WTC11 (cell line): ENCODE data around the gene FGD5. TPM values are rescaled to one million over a fixed set of nuclear protein-coding genes. Genes with fewer than 3 reads are reported as not detected.

ENCODE experiments used
- ATAC-seq: fragments of 200-7000 bp; cut with Tn5 transposase; 2 replicates; pipeline ENCODE4 v1.10.0; 2021; ENCODE audit warnings: mild to moderate bottlenecking, moderate library complexity
- CTCF ChIA-PET: fragments of 300-600 bp; sonication (Branson Sonifier 250); formaldehyde crosslinking; loops from one replicate; lab custom pipeline; 2021; ENCODE audit warnings: antibody characterized with exemption; lab: Charles Lee
- POLR2A ChIA-PET: fragments of 350-600 bp; sonication (Branson Sonifier 250); formaldehyde crosslinking; loops from one replicate; lab custom pipeline; 2021; ENCODE audit warnings: antibody characterized with exemption; lab: Charles Lee
- DNase-seq: peaks from one replicate; pipeline ENCODE4 v3.0.0; 2021; ENCODE audit warnings: low spot score
- H3K27ac Mint-ChIP-seq: 2 replicates; pipeline ENCODE4 v1.8.0; 2021; ENCODE audit warnings: mixed read lengths
- H3K27me3 Mint-ChIP-seq: 2 replicates; pipeline ENCODE4 v1.8.0; 2021; ENCODE audit warnings: low read depth, mild to moderate bottlenecking, moderate library complexity, mixed read lengths
- H3K36me3 Mint-ChIP-seq: 2 replicates; pipeline ENCODE4 v1.8.0; 2021; ENCODE audit warnings: mixed read lengths
- H3K4me1 Mint-ChIP-seq: 2 replicates; pipeline ENCODE4 v1.8.0; 2022; ENCODE audit warnings: mixed read lengths
- H3K4me3 Mint-ChIP-seq: 2 replicates; pipeline ENCODE4 v1.8.0; 2021; ENCODE audit warnings: mild to moderate bottlenecking, moderate library complexity, mixed read lengths
- H3K9me3 Mint-ChIP-seq: 2 replicates; pipeline ENCODE4 v1.8.0; 2021; ENCODE audit warnings: mixed read lengths
- ARID4B ChIP-seq: sonication (generic); formaldehyde crosslinking; IDR thresholded peaks from 2 replicates; pipeline ENCODE4 v1.8.0; 2023; ENCODE audit warnings: missing genetic modification reagents, mild to moderate bottlenecking, borderline replicate concordance
- ATF3 ChIP-seq: sonication (generic); formaldehyde crosslinking; conservative IDR thresholded peaks from 2 replicates; pipeline ENCODE4 v1.8.1; 2022; ENCODE audit warnings: mild to moderate bottlenecking, missing genetic modification reagents
- CDX4 ChIP-seq: fragments of 250-450 bp; sonication (Bioruptor Pico); IDR thresholded peaks from 2 replicates; pipeline ENCODE4 v1.9.0; 2021; ENCODE audit warnings: moderate library complexity, mild to moderate bottlenecking, inconsistent platforms, borderline replicate concordance
- HMGA2 ChIP-seq: fragments of 250-450 bp; sonication (Bioruptor Pico); IDR thresholded peaks from 2 replicates; pipeline ENCODE4 v1.4.0; 2021; ENCODE audit warnings: mild to moderate bottlenecking, moderate library complexity
- JAZF1 ChIP-seq: fragments of 250-450 bp; sonication (Bioruptor Pico); IDR thresholded peaks from 2 replicates; pipeline ENCODE4 v1.9.0; 2021; ENCODE audit warnings: moderate library complexity, mild to moderate bottlenecking, inconsistent platforms
- MYBL2 ChIP-seq: sonication (generic); formaldehyde crosslinking; IDR thresholded peaks from 2 replicates; pipeline ENCODE4 v1.8.1; 2023; ENCODE audit warnings: mild to moderate bottlenecking, moderate library complexity, missing genetic modification reagents
- RORB ChIP-seq: fragments of 250-450 bp; sonication (Bioruptor Pico); IDR thresholded peaks from 2 replicates; pipeline ENCODE4 v1.9.0; 2021; ENCODE audit warnings: mild to moderate bottlenecking
- SMAD3 ChIP-seq: sonication (generic); formaldehyde crosslinking; IDR thresholded peaks from 2 replicates; pipeline ENCODE4 v1.8.0; 2022; ENCODE audit warnings: missing genetic modification reagents, mild to moderate bottlenecking, borderline replicate concordance
- SOX15 ChIP-seq: fragments of 250-450 bp; sonication (Bioruptor Pico); IDR thresholded peaks from 2 replicates; pipeline ENCODE4 v1.9.0; 2021; ENCODE audit warnings: mild to moderate bottlenecking
- STAT6 ChIP-seq: sonication (generic); formaldehyde crosslinking; conservative IDR thresholded peaks from 2 replicates; pipeline ENCODE4 v1.8.1; 2023; ENCODE audit warnings: mild to moderate bottlenecking, low read depth, missing genetic modification reagents, moderate library complexity
- ZNF425 ChIP-seq: fragments of 250-450 bp; sonication (Bioruptor Pico); conservative IDR thresholded peaks from 2 replicates; pipeline ENCODE4 v1.9.0; 2021; ENCODE audit warnings: mild to moderate bottlenecking
- ZSCAN18 ChIP-seq: fragments of 250-450 bp; sonication (Bioruptor Pico); IDR thresholded peaks from 2 replicates; pipeline ENCODE4 v2.1.2; 2022; ENCODE audit warnings: mild to moderate bottlenecking, moderate library complexity
- total RNA-seq: library from RNA; stranded (reverse); gene quantifications from 3 replicates; pipeline ENCODE4 v1.2.3, GENCODE V29; 2021
- TF ChIP-seq, protein P1 (sequence below): sonication (generic); formaldehyde crosslinking; IDR thresholded peaks from 2 replicates; pipeline ENCODE4 v1.8.1; 2023; ENCODE audit warnings: mild to moderate bottlenecking, moderate library complexity, missing genetic modification reagents
- TF ChIP-seq, protein P2 (sequence below): sonication (generic); formaldehyde crosslinking; IDR thresholded peaks from 2 replicates; pipeline ENCODE4 v1.8.1; 2022; ENCODE audit warnings: low read depth, missing genetic modification reagents, borderline replicate concordance
- TF ChIP-seq, protein P3 (sequence below): fragments of 250-450 bp; sonication (Bioruptor Pico); IDR thresholded peaks from 2 replicates; pipeline ENCODE4 v1.9.0; 2021; ENCODE audit warnings: mild to moderate bottlenecking

FGD5 gene
- total RNA-seq, 1 experiment from 2014 or later: 18.3 TPM

- no peak overlapping the region for H3K4me3 Mint-ChIP-seq
- POLR2A ChIA-PET: no interaction called here
- no peaks in the 10 kb centered on the region for H3K4me1 Mint-ChIP-seq
- ATAC-seq: no peak
- CTCF ChIA-PET: no interaction called here
- H3K27me3 Mint-ChIP-seq: no peaks in the 10 kb centered on the region
- H3K9me3 Mint-ChIP-seq: no peaks in the 10 kb centered on the region
- no peaks in the 10 kb centered on the region for H3K36me3 Mint-ChIP-seq
- DNase-seq: no peak
- no peak for TF ChIP-seq HMGA2 (CRISPR knock-in tag)
- TF ChIP-seq SMAD3 (CRISPR knock-in tag): no peak
- no peak for TF ChIP-seq ATF3 (CRISPR knock-in tag)
- TF ChIP-seq ZNF425 (CRISPR knock-in tag): no peak
- TF ChIP-seq STAT6 (CRISPR knock-in tag): no peak
- no peak for TF ChIP-seq SOX15
- no peak for TF ChIP-seq RORB (CRISPR knock-in tag)
- no peak overlapping the region for H3K27ac Mint-ChIP-seq
Measured at GRCh38 chr3:14870783-14871060, 52.0 kb downstream of the FGD5 start.

GRCh38 chr3:14871456-14872200 is 52.9 kb downstream of the FGD5 start:
- Mint-ChIP-seq H3K4me1 (no peaks in the 10 kb centered on the region), H3K9me3 (no peaks in the 10 kb centered on the region), H3K27me3 (no peaks in the 10 kb centered on the region), H3K4me3 (no peak overlapping the region), H3K27ac (no peak overlapping the region), H3K36me3 (no peaks in the 10 kb centered on the region)
- POLR2A ChIA-PET: no interaction called here
- CTCF ChIA-PET: interaction anchor here (1.0 kb wide), 1 partner anchor 7 kb away, joined by 4 read pairs; no protein-coding TSS in a partner anchor
- no peak for DNase-seq
- no peak for ATAC-seq
- no peak for TF ChIP-seq SOX15
- TF ChIP-seq ARID4B: no peak
- no peak for TF ChIP-seq JAZF1
- no peak for TF ChIP-seq MYBL2 (CRISPR knock-in tag)
- TF ChIP-seq, protein P1, sequence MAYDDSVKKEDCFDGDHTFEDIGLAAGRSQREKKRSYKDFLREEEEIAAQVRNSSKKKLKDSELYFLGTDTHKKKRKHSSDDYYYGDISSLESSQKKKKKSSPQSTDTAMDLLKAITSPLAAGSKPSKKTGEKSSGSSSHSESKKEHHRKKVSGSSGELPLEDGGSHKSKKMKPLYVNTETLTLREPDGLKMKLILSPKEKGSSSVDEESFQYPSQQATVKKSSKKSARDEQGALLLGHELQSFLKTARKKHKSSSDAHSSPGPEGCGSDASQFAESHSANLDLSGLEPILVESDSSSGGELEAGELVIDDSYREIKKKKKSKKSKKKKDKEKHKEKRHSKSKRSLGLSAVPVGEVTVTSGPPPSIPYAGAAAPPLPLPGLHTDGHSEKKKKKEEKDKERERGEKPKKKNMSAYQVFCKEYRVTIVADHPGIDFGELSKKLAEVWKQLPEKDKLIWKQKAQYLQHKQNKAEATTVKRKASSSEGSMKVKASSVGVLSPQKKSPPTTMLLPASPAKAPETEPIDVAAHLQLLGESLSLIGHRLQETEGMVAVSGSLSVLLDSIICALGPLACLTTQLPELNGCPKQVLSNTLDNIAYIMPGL (CRISPR knock-in tag): no peak
- TF ChIP-seq, protein P2, sequence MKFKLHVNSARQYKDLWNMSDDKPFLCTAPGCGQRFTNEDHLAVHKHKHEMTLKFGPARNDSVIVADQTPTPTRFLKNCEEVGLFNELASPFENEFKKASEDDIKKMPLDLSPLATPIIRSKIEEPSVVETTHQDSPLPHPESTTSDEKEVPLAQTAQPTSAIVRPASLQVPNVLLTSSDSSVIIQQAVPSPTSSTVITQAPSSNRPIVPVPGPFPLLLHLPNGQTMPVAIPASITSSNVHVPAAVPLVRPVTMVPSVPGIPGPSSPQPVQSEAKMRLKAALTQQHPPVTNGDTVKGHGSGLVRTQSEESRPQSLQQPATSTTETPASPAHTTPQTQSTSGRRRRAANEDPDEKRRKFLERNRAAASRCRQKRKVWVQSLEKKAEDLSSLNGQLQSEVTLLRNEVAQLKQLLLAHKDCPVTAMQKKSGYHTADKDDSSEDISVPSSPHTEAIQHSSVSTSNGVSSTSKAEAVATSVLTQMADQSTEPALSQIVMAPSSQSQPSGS (CRISPR knock-in tag): no peak
- no peak for TF ChIP-seq ZSCAN18 (CRISPR knock-in tag)
- TF ChIP-seq, protein P3, sequence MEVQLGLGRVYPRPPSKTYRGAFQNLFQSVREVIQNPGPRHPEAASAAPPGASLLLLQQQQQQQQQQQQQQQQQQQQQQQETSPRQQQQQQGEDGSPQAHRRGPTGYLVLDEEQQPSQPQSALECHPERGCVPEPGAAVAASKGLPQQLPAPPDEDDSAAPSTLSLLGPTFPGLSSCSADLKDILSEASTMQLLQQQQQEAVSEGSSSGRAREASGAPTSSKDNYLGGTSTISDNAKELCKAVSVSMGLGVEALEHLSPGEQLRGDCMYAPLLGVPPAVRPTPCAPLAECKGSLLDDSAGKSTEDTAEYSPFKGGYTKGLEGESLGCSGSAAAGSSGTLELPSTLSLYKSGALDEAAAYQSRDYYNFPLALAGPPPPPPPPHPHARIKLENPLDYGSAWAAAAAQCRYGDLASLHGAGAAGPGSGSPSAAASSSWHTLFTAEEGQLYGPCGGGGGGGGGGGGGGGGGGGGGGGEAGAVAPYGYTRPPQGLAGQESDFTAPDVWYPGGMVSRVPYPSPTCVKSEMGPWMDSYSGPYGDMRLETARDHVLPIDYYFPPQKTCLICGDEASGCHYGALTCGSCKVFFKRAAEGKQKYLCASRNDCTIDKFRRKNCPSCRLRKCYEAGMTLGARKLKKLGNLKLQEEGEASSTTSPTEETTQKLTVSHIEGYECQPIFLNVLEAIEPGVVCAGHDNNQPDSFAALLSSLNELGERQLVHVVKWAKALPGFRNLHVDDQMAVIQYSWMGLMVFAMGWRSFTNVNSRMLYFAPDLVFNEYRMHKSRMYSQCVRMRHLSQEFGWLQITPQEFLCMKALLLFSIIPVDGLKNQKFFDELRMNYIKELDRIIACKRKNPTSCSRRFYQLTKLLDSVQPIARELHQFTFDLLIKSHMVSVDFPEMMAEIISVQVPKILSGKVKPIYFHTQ (CRISPR knock-in tag): no peak
- TF ChIP-seq CDX4: no peak
